K562 (cell line): ENCODE results near the gene SNX30. TPM values are rescaled to one million over a fixed set of nuclear protein-coding genes. Genes with fewer than 3 reads are reported as not detected.

Experiments used
- BRF1 ChIP-seq: IDR thresholded peaks from 3 replicates; pipeline ENCODE4 v1.6.1; 2011; ENCODE audit warnings: borderline replicate concordance, mild to moderate bottlenecking; ENCODE audit not compliant: insufficient read length; ENCODE audit errors: extremely low read depth
- CBX5 ChIP-seq: IDR thresholded peaks from 2 replicates; pipeline ENCODE4 v1.6.1; 2014; ENCODE audit warnings: low read depth, borderline replicate concordance
- CREM ChIP-seq: IDR thresholded peaks from 2 replicates; pipeline ENCODE4 v1.6.1; 2014; ENCODE audit warnings: antibody characterized with exemption, low read depth
- EP400 ChIP-seq: fragments of 450-650 bp; IDR thresholded peaks from 2 replicates; pipeline ENCODE4 v1.6.1; 2017; ENCODE audit warnings: antibody characterized with exemption, mild to moderate bottlenecking, moderate library complexity
- HIVEP1 ChIP-seq: fragments of 250-450 bp; sonication (Bioruptor Pico); IDR thresholded peaks from 2 replicates; pipeline ENCODE4 v1.4.0; 2020; ENCODE audit warnings: mild to moderate bottlenecking
- MXI1 ChIP-seq: IDR thresholded peaks from 2 replicates; pipeline ENCODE4 v1.6.1; 2011; ENCODE audit warnings: low read depth, mild to moderate bottlenecking, improper control_type of control experiment, low read length
- NFE2 ChIP-seq: IDR thresholded peaks from 2 replicates; pipeline ENCODE4 v1.6.1; 2014; ENCODE audit warnings: antibody characterized with exemption, low read depth
- PURB ChIP-seq: sonication (generic); formaldehyde crosslinking; IDR thresholded peaks from 2 replicates; pipeline ENCODE4 v1.9.0; 2021; ENCODE audit warnings: low read depth, mild to moderate bottlenecking, missing genetic modification reagents
- RBFOX2 ChIP-seq: fragments of 200-400 bp; formaldehyde crosslinking; IDR thresholded peaks from 2 replicates; pipeline ENCODE4 v1.6.1; 2017; ENCODE audit warnings: low read depth, mild to moderate bottlenecking, low read length, moderate library complexity
- SP2 ChIP-seq: IDR thresholded peaks from 2 replicates; pipeline ENCODE4 v1.6.1; 2011; ENCODE audit warnings: mild to moderate bottlenecking, low read depth, low read length, moderate library complexity; ENCODE audit not compliant: poor library complexity, severe bottlenecking; ENCODE audit errors: extremely low read depth
- TCF3 ChIP-seq: sonication (generic); formaldehyde crosslinking; IDR thresholded peaks from 2 replicates; pipeline ENCODE4 v1.4.0; 2020; ENCODE audit warnings: mild to moderate bottlenecking, missing genetic modification reagents
- ZKSCAN1 ChIP-seq: fragments of 150-350 bp; IDR thresholded peaks from 2 replicates; pipeline ENCODE4 v1.6.1; 2016; ENCODE audit warnings: low read depth, low read length
- ZNF253 ChIP-seq: fragments of 250-450 bp; sonication (Bioruptor Pico); conservative IDR thresholded peaks from 2 replicates; pipeline ENCODE4 v1.6.1; 2021; ENCODE audit warnings: mild to moderate bottlenecking
- ZNF57 ChIP-seq: fragments of 450-650 bp; formaldehyde crosslinking; IDR thresholded peaks from 2 replicates; pipeline ENCODE4 v1.4.0; 2020; ENCODE audit warnings: mild to moderate bottlenecking, moderate library complexity
- ZZZ3 ChIP-seq: fragments of 450-650 bp; IDR thresholded peaks from 2 replicates; pipeline ENCODE4 v1.6.1; 2016; ENCODE audit warnings: antibody characterized with exemption, mild to moderate bottlenecking, moderate library complexity
- polyA plus RNA-seq, 8 experiments: library from polyadenylated mRNA; depleted of rRNA in 4 of 8; stranded (reverse) in 5 of 8; unstranded in 3 of 8; fragments of >200 nt; fragmentation: Nextera tagmentation in 2 of 8; fragmentation: Illumina TruSeq in 1 of 8; extraction: Ambion mirVana in 2 of 8; extraction: Trizol in 1 of 8; gene quantifications; 2 replicates each; pipeline versions ENCODE4 v1.2.1 to v1.2.3, GENCODE V29; 2011 to 2014; ENCODE audit warnings: inconsistent platforms in 1 of 8, missing spikeins in 1 of 8
- total RNA-seq, 7 experiments: library from RNA; depleted of rRNA in 6 of 7; stranded (reverse); fragments of >200 nt in 6 of 7; fragmentation: Illumina TruSeq in 2 of 7; extraction: Trizol in 2 of 7; gene quantifications; 2 replicates each; pipeline versions ENCODE4 v1.2.1 to v1.2.3, GENCODE V29; 2011 to 2021; ENCODE audit warnings: low replicate concordance in 1 of 7
- TF ChIP-seq, protein P1 (sequence below): fragments of 450-650 bp; formaldehyde crosslinking; IDR thresholded peaks from 2 replicates; pipeline ENCODE4 v1.4.0; 2020; ENCODE audit warnings: mild to moderate bottlenecking, moderate library complexity
- TF ChIP-seq, protein P2 (sequence below): sonication (generic); formaldehyde crosslinking; IDR thresholded peaks from 2 replicates; pipeline ENCODE4 v1.8.0; 2022; ENCODE audit warnings: mild to moderate bottlenecking, missing genetic modification reagents
- TF ChIP-seq, protein P3 (sequence below): fragments of 250-450 bp; sonication (Bioruptor Pico); IDR thresholded peaks from 2 replicates; pipeline ENCODE4 v1.4.0; 2020; ENCODE audit warnings: mild to moderate bottlenecking, moderate library complexity
- TF ChIP-seq, protein P4 (sequence below), 2 experiments: IDR thresholded peaks; 2 replicates each; pipeline ENCODE4 v1.6.1; 2012; ENCODE audit warnings: improper control_type of control experiment in 2 of 2, low read depth in 2 of 2, low read length in 2 of 2, borderline replicate concordance in 1 of 2

The SNX30 gene
- total and polyA plus RNA-seq, 9 of the 15 experiments (the other 6 are each of a cell fraction or from before 2014, with no cell fraction given), result 0.76 to 5.9 (median 3.3) TPM

DNA sequence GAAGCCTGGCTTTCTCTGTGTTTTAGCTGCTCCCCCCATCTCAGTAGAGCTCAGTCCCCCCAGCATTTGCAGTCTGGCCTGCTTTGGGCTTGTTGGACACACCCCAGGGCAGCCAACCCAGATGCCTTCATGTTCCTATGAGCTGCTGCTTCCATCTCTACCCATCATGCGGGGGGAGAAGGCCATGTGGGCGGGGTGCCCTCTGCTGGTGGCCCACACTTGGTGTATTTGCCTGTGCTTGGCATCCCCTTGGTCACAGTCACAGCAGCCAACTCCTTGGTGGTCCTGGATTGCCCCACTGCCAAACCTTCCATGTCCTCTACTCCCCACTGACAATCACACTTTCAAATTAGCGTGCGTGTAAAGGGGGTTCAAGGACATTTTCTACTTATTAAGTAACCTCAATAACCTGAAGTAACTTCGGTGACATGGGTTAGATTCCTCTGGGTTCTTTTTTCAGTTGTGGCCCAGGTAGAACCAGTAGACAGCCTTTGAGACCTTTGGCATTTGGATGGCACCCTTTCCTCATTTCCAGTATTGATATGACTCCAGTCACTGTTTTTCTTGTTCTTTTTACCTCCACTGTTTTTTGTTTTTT is 42.8 kb downstream of the SNX30 start (continued):
- TF ChIP-seq, protein P1, sequence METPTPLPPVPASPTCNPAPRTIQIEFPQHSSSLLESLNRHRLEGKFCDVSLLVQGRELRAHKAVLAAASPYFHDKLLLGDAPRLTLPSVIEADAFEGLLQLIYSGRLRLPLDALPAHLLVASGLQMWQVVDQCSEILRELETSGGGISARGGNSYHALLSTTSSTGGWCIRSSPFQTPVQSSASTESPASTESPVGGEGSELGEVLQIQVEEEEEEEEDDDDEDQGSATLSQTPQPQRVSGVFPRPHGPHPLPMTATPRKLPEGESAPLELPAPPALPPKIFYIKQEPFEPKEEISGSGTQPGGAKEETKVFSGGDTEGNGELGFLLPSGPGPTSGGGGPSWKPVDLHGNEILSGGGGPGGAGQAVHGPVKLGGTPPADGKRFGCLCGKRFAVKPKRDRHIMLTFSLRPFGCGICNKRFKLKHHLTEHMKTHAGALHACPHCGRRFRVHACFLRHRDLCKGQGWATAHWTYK (CRISPR knock-in tag), result no peak
- TF ChIP-seq, protein P2, sequence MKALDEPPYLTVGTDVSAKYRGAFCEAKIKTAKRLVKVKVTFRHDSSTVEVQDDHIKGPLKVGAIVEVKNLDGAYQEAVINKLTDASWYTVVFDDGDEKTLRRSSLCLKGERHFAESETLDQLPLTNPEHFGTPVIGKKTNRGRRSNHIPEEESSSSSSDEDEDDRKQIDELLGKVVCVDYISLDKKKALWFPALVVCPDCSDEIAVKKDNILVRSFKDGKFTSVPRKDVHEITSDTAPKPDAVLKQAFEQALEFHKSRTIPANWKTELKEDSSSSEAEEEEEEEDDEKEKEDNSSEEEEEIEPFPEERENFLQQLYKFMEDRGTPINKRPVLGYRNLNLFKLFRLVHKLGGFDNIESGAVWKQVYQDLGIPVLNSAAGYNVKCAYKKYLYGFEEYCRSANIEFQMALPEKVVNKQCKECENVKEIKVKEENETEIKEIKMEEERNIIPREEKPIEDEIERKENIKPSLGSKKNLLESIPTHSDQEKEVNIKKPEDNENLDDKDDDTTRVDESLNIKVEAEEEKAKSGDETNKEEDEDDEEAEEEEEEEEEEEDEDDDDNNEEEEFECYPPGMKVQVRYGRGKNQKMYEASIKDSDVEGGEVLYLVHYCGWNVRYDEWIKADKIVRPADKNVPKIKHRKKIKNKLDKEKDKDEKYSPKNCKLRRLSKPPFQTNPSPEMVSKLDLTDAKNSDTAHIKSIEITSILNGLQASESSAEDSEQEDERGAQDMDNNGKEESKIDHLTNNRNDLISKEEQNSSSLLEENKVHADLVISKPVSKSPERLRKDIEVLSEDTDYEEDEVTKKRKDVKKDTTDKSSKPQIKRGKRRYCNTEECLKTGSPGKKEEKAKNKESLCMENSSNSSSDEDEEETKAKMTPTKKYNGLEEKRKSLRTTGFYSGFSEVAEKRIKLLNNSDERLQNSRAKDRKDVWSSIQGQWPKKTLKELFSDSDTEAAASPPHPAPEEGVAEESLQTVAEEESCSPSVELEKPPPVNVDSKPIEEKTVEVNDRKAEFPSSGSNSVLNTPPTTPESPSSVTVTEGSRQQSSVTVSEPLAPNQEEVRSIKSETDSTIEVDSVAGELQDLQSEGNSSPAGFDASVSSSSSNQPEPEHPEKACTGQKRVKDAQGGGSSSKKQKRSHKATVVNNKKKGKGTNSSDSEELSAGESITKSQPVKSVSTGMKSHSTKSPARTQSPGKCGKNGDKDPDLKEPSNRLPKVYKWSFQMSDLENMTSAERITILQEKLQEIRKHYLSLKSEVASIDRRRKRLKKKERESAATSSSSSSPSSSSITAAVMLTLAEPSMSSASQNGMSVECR (CRISPR knock-in tag), result no peak
- TF ChIP-seq ZNF253 (no peak), NFE2 (no peak), PURB (CRISPR knock-in tag) (no peak), RBFOX2 (no peak), ZKSCAN1 (no peak), EP400 (no peak), BRF1 (no peak), TCF3 (CRISPR knock-in tag) (no peak), HIVEP1 (no peak), MXI1 (no peak), SP2 (no peak), ZZZ3 (no peak), CREM (peak; percentile 27; the same call in 1 of the 2 replicates), ZNF57 (no peak), CBX5 (no peak)
- TF ChIP-seq, protein P3, sequence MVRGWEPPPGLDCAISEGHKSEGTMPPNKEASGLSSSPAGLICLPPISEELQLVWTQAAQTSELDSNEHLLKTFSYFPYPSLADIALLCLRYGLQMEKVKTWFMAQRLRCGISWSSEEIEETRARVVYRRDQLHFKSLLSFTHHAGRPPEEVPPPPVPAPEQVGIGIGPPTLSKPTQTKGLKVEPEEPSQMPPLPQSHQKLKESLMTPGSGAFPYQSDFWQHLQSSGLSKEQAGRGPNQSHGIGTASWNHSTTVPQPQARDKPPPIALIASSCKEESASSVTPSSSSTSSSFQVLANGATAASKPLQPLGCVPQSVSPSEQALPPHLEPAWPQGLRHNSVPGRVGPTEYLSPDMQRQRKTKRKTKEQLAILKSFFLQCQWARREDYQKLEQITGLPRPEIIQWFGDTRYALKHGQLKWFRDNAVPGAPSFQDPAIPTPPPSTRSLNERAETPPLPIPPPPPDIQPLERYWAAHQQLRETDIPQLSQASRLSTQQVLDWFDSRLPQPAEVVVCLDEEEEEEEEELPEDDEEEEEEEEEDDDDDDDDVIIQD, result no peak
- TF ChIP-seq, protein P4, sequence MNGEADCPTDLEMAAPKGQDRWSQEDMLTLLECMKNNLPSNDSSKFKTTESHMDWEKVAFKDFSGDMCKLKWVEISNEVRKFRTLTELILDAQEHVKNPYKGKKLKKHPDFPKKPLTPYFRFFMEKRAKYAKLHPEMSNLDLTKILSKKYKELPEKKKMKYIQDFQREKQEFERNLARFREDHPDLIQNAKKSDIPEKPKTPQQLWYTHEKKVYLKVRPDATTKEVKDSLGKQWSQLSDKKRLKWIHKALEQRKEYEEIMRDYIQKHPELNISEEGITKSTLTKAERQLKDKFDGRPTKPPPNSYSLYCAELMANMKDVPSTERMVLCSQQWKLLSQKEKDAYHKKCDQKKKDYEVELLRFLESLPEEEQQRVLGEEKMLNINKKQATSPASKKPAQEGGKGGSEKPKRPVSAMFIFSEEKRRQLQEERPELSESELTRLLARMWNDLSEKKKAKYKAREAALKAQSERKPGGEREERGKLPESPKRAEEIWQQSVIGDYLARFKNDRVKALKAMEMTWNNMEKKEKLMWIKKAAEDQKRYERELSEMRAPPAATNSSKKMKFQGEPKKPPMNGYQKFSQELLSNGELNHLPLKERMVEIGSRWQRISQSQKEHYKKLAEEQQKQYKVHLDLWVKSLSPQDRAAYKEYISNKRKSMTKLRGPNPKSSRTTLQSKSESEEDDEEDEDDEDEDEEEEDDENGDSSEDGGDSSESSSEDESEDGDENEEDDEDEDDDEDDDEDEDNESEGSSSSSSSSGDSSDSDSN (IDR thresholded peaks at IDR 0.05; ENCODE audit: borderline replicate concordance in 1 of 2, low read depth in 2 of 2, low read length in 2 of 2), result 0 out of 4 replicates have a peak, but pooled peaks of 1 of the 2 experiments have one; percentile 34
